Vagina (tissue), 2 donors: ENCODE results near the gene NTRK1.

Source experiments
- POLR2AphosphoS5 ChIP-seq, 2 donors: sonication (generic); formaldehyde crosslinking; IDR thresholded peaks; one replicate each; pipeline ENCODE4 v1.9.0; 2017; ENCODE audit warnings: antibody characterized with exemption in 2 of 2, mild to moderate bottlenecking in 2 of 2, low read depth in 1 of 2; ENCODE audit not compliant: insufficient read depth in 1 of 2
- TF ChIP-seq, protein P1 (sequence below), 3 experiments: fragments of 450-650 bp in 2 of 3; fragments of 200-600 bp in 1 of 3; sonication (generic) in 1 of 3; IDR thresholded peaks; one replicate each; pipeline ENCODE4 v1.5.1; 2017 to 2019; ENCODE audit warnings: antibody characterized with exemption in 3 of 3, mild to moderate bottlenecking in 2 of 3, moderate library complexity in 2 of 3

DNA sequence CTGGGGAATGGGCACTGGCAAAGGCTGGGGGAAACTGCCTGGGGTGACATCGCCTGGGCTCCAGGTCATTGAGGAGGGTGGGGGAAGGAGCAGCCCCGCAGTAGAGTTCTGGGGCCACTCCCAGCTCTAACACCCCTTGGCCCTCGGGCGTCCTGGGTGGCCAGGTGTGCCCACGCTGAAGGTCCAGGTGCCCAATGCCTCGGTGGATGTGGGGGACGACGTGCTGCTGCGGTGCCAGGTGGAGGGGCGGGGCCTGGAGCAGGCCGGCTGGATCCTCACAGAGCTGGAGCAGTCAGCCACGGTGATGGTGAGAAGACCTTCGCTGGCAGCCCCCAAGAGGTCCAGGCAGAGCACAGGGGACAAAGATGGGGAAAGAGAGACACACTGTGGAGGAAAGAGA lies 7.7 kb downstream of the NTRK1 start:
- TF ChIP-seq, protein P1, sequence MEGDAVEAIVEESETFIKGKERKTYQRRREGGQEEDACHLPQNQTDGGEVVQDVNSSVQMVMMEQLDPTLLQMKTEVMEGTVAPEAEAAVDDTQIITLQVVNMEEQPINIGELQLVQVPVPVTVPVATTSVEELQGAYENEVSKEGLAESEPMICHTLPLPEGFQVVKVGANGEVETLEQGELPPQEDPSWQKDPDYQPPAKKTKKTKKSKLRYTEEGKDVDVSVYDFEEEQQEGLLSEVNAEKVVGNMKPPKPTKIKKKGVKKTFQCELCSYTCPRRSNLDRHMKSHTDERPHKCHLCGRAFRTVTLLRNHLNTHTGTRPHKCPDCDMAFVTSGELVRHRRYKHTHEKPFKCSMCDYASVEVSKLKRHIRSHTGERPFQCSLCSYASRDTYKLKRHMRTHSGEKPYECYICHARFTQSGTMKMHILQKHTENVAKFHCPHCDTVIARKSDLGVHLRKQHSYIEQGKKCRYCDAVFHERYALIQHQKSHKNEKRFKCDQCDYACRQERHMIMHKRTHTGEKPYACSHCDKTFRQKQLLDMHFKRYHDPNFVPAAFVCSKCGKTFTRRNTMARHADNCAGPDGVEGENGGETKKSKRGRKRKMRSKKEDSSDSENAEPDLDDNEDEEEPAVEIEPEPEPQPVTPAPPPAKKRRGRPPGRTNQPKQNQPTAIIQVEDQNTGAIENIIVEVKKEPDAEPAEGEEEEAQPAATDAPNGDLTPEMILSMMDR (IDR thresholded peaks at IDR 0.05) = no peak
- no peak for TF ChIP-seq POLR2AphosphoS5 (IDR thresholded peaks at IDR 0.05; ENCODE audit: insufficient read depth in 1 of 2, low read depth in 1 of 2)
